HG02588 (cell line): ENCODE results near the gene CACNG1.

Experiments used
- ATAC-seq: cut with Tn5 transposase; IDR thresholded peaks from one replicate; pipeline ENCODE4 v1.9.1; 2021; ENCODE audit warnings: mild to moderate bottlenecking, moderate library complexity; ENCODE audit not compliant: unreplicated experiment

Gene CACNG1

DNA sequence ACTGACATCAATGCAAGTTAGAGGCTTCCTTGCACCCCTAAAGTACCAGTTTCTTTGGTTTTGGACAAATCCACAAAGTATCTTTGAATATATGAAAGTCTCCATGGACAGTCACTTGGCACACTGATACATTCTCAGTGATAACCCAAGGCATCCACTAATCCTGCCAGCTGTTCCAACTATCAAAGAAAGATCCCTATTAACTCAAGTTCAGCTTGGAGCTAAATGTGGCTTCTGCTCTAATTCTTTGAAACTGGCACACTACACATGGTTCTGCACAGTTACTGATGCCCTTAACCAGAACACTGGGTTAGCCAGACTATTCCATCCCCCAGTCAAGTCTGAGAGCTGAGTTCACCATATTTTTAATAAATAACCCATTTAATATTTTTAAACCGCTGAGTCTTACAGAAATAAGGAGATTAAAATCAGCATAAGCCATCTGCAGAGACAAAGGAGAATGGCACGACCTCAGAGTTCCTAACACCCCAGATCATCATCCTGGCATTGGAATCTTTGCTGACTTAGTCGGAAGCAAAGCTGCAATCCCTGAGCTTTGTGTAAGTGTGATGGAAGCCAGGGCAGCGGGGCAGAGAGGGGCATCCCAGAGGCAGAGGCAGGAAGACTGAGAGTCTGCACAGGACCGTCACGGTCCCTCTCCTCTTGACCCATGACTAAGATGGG lies 6.3 kb downstream of the CACNG1 start:
- ATAC-seq = no peak

GRCh38 chr17:67051155-67051538 lies 6.8 kb downstream of the CACNG1 start:
- ATAC-seq = no peak

- ATAC-seq = no peak
Observed at GRCh38 chr17:67051837-67052236, 7.5 kb downstream of the CACNG1 start.

DNA sequence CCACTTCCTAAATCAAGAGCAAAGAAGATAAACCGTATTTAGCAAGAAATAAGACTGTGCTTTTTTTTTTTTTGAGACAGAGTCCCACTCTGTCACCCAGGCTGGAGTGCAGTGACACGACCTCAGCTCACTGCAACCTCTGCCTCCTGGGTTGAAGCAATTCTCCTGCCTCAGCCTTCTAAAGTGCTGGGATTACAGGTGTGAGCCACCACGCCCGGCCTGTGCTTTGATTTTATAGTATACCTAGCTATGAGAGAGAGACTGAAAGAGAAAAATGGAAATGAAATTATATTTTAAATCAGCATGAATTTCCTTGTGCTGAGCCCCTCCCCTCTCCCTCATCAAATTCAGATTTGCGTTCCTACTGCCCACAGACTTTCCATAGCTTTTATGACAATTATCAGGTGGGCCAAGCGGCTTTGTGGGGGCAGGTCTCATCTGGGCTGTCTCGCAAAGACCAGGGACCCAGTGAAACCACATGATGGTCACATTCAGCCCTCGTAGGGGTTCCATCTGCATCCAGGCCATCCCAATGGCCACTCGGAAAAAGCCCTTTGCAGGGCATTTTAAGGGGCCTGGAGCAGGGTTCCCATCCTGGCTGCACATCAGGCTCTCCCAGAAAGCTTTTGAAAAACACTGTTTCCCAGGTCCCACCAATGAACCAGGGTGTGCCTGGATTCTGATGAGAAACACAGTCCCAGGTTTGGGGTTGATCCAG lies 8.5 kb downstream of the CACNG1 start:
- no peak for ATAC-seq

- no peak for ATAC-seq
Observed at GRCh38 chr17:67053438-67054000, 9.2 kb downstream of the CACNG1 start.

DNA sequence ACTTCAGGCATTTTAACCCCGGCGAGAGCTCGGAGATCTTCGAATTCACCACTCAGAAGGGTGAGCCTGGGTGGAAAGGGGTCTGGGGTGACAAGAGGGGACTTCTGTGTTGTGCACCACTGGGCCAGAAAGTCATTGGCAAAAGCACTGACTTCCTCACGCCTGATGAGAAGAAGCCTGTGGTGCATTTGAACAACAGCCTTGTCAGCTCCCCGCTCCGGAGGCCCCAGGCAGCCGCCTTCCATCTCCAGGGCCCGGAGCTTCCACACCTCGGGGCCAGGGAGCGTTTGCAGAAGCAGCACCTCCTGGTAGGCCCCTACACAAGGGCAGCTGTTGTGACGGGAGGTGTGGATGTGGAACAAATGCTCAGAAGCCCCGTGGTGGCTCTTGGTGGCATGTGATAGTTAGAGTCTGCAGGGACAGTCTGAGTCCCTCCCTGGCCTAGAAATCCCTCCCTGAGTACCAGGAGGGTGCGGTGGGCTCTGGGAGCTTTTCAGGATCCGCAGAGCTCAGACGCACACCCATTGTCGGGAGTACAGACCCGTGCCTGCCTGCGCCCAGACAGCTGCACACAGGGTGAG lies 9.7 kb downstream of the CACNG1 start:
- no peak for ATAC-seq

DNA sequence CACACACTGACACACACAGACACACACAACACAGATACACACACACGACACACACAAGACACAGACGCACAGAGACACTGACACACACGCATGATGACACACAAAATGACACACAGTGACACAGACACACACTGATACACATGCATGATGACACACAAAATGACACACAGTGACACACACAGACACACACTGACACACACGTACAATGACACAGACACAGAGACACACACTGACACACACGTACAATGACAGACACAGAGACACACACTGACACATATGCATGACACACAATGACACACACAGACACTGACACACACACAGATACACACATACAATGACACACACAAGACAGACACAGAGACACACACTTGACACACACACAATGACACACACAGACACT lies 10.3 kb downstream of the CACNG1 start:
- no peak for ATAC-seq

- ATAC-seq = no peak
Observed at GRCh38 chr17:67055041-67055443, 10.7 kb downstream of the CACNG1 start.

DNA sequence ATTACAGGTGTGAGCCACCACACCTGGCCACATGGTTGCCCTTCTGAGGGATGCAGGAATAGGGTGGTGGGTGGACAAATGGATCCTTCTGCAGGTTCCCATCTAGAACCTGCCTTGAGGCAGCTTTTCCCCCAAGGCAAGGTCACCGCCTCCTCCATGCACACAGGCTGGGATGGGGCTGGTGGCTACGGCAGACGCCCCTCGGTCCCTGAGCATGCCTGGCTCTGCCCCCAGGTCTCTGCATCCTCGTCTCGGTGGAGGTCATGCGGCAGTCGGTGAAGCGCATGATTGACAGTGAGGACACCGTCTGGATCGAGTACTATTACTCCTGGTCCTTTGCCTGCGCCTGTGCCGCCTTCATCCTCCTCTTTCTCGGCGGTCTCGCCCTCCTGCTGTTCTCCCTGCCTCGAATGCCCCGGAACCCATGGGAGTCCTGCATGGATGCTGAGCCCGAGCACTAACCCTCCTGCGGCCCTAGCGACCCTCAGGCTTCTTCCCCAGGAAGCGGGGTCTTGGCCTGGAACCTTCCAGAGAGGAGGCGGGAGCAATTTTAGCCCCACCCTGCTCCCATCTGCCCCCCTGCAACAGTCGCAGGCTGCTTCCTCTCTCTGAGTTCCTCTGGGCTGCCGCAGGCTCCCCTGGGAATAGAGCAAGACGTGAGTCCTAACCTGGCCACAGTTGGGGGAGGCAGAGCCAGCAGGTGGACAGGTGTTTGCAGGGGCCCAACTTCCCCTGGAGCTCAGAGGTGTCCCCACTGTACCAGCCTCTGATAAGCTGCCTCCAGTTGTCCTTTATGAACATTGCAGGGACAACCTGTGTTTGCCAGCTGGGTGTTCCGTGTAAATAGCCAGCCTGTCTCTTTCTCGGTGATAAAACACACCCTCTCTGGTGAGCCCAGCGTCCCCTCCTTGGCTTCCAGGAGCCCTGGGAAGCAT lies 11.7 kb downstream of the CACNG1 start:
- ATAC-seq = no peak

DNA sequence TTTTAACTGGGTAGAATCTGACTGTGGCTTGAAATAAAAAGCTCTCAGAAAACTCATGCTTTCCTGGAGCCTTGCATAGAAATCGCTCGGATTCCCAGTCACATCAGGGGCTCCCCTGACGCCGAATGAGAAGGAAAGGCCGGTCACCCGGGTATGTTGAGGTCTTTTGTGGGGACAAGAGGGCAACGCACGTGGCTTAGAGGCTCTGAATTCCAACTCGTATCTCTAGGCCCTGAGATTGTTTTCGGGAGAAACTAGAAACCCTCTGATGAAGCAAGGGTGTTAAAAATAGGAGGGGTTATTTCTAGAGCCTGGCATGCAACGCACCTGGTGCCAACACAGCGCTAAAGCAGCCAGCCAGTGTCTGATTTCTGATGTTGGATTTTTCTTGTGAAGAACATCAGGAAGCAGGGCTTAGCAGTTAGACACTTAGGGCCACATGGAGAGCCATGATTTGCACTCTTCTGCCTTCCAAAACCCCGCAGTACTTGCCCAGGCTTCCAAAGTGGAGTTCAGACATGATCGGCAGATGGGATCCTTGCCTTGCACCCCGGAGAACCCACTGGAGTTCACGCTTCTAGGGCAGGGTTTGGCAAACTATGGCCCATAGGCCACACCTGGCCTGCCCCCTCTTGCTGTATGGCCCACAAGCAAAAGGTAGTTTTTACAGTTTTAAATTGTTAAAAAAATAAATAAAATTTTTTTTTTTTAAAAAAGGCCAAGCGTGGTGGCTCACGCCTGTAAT lies 12.6 kb downstream of the CACNG1 start:
- no peak for ATAC-seq

DNA sequence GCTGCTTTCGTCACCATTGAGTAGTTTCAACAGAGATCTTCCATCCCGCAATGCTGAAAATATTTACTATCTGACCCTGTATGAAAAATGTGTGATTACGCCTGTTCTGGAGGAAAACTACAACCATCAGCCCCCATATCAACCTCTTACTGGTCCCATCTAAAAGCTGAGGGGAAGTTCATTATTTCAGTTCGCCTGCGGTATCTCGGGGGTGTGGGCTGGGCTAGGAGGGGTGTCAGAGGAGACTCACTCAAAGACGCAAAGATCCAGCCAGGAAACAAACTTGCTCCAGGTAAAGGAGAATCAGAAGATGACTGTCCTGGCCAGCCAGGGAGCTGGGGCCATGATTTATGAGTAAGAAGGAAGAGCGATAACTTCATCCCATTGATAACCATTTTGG lies 13.7 kb downstream of the CACNG1 start:
- ATAC-seq = no peak

DNA sequence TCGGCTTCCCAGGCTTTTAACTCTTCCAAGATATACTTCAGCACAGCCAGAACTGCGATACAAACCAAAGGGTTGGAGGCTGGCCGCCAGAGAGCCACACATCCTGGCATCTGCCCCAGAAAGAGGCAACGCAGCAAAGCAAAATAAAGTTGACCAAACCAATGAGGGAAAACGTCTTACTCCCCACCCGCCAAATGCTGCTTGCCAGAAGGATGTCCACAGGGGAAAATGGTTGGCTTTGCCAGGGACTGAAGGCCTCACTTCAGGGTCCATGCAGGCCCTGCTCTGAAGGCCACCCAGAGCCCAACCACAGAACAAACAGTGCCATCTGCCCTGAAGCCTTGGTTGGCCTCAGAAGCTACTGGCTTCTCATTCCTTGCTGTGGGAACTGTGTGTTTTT lies 15.0 kb downstream of the CACNG1 start:
- ATAC-seq = no peak

DNA sequence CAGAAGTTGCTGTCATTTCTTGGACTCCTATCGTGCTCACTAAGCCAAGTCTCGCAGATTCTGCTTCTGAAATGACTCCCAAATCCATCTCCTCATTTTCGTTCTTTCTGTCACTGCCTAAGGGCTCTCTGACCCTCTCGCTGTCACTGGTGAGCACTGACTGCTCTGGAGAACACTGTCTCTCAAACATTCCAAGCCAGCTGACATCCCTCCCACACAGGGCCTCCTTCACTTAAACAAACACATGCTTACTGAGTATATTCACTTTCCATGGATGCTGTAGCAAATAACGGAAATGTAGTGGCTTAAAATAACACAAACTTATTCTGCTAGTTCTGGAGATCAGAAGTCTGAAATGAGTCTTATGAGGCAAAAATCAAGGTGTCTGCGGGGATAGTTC lies 18.8 kb downstream of the CACNG1 start:
- ATAC-seq = no peak

- no peak for ATAC-seq
Observed at GRCh38 chr17:67066717-67067116, 22.4 kb downstream of the CACNG1 start.

DNA sequence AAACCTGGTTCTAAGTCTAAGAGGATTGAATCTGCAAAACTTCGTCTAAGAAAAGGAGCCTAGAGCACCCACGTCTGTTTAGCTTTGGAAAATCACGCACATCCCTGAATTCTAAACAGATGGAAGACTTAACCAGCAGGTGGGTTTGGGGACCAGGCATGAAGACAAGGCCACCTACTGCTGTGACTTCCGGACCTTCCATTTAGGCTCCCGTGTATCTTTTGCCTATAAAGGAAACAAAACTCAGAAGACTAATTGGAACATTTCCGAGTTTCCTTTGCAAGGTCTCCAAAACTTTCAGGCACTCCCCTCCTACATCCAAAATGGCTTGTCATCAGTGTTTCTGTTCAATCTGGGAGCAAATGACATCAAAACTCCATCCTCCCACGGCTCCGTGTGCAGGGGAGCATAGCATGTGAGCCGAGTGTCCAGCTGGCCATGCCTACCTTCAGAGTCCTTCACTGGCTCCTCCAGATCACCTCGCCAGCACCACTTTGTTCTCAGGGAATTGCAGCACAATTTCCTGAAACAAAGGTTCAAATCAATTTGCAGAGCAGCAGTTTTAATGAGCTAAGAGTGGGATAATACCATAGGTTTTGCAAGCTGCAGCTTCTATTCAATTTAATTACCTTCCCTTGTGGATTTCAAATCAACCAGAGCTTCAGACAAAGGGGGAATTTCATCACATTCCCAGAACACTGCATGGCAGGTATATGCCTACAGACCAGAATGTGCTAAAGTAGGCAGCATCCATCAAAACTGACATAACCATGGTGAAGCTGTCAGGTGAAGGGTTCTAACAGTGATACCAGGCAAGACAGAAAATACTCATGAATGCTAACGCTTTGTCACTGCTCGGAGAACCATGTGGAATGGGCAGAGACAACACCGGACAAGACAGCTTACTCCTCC lies 23.5 kb downstream of the CACNG1 start:
- ATAC-seq = no peak

DNA sequence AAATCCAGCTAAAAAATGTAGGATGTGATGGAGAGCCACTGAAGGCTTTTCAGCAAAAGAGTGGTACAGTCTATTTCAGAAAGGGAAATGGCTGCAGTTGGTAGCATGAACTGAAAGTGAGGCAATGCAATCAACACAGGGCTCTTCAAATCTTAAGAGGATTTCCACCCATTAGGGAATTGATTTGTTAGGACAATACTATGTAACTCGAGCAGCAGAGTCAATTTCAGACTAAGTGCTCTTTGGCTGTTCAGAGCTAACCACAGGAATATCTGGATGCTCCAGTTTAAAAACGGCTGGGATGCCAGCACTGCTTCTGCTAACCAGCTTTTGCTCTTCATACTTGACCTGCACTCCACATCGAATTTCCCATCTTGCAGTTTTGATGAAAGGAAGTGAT lies 24.6 kb downstream of the CACNG1 start:
- no peak for ATAC-seq

DNA sequence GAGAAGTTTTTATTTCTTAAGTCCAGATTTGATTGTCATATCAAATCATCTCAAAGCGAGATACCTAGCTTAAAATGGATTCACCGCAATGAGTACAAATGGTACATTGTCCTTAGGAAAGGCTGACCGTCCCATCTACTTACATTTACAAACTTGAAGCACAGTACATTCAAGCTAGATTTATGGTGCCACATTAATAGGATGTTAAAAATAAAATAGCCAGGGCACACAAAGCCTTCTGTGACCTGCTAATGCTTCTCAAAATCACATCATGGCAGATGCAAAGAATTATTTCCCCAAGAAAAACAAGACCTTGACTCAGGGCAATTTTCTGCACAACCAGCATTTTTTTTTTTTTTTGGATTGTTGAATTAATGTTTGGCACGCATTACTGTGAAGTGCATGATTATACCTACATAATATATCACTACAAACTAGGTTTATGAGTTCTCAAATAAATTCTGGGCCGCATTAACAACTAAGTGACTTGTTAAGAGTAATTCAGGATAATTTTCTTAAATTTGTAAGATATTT lies 25.3 kb downstream of the CACNG1 start:
- no peak for ATAC-seq

DNA sequence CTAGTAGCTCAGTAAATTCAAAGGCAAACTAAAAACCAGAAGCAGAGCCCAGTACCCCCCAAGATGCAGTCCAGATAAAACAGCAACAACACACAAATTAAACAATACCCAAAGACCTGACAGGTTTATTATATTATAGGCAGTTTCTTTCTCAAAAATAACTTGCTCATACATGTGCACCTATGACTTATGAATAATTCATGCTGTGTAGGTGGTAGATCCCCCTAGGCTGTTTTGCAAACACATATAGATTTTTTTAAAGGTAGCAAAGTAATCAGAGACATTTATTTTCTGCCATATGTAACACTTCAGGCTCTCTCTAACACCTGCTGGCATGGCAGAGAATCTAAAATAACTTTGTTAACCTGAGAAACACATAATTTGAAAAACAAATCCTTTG lies 27.2 kb downstream of the CACNG1 start:
- no peak for ATAC-seq

DNA sequence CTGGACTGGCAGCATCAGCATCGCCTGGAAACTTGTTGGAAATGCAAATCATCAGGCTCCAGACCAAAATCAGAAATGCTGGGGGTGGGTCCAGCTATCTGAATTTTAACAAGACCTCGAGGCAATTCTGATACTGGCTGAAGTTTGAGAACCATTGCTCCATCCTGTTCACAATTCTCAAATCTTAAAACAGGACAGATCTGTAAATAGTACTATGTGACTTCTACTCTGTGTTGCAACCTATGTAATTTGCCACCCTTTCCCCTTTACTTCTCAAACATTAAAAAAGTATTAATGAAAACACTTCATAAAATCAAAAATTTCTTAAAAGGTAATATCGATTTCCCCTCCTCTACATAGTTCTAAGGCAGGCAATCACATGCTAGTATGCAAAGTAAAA lies 28.5 kb downstream of the CACNG1 start:
- ATAC-seq = no peak
